KG1 (cell line): ENCODE results near the gene KIF26B.

Experiments used
- DNase-seq: peaks from one replicate; lab custom pipeline; 2025; lab: John Stamatoyannopoulos, UW

The KIF26B gene

DNA sequence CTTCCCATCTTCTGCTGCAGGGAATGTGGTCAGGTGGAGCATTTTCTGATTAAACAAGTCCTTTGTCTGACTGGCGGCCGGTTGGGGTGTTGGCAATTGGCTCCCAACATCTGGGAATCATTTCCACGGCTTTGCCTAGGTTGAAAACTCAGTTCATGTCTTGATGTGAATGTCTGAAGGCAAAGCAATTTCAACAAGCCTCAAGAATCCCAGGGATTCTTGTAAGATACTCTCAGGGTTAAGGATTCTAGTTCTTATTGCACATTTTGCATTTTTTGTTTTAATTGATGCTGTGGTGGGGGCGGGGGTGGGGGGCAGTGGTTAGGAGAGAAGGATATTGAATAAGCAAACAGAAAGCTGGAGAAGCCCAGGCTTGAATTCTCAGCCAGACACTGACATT, 273.9 kb downstream of the KIF26B start:
- DNase-seq, result no peak

DNA sequence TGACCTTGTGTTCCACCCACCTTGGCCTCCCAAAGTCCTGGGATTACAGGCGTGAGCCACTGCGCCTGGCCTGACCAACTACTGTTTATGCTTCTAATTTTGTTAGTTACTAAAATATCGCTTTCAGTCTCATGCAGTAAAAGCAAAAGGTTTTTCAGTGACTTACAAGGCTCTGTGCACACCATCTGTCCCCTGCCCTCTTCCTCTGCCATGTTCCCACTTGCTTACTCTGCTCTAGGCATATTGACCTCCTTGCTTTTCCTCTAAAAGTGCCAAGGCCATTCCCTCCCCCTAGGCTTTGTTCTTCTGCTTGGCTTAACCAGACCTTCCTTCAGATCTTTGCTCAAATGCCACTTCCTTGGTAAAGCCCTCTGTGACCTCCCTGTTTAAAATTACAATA, 276.9 kb downstream of the KIF26B start:
- no peak for DNase-seq

DNA sequence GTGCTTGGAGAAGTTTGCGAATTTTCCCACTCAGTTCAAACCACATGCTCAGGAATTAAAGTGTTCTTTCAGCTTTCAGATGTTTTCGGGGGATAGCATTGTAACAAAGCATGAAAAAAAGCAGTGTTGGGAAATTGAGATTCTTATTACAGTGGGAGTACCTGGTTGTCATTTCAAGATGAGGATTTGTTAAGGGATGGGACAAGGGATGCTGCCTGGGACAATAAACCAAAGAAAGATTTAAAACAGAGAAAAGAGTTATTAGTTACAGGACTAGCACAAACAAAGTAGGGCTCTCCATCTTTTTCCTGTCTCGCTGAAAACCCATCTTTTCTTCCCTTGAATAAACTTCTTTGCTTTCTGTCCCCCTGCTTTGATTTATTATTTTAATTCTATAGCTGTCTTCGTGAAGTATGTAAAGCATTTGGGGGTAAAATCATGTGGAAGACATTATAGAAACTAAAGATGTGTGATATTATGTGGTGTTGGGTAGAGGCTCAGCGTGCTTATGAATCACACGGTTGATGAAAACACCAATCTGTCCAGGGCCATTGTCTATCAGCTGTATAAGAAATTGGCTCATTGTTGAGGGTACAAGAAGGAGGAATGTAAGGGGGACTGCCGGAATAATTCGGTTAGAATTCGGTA, 277.6 kb downstream of the KIF26B start:
- no peak for DNase-seq

DNA sequence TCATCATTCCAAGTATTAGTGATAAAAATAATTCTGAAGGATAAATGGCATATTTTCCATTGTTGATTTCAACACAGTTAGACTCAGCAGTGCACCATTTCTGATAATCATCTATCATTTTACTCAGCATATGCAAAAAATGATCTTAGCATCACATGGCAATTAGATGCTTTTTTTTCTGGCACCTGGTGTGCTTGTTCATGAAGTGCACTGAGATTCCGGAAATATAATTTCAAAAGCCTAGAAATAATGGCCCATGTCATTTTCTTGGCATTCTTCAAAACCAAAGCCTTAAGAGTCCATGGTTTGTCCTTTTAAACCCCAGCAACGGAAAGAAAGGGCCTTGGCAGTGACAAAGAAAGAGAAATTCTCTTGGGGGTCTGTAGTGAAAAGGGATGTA, 278.8 kb downstream of the KIF26B start:
- no peak for DNase-seq

DNA sequence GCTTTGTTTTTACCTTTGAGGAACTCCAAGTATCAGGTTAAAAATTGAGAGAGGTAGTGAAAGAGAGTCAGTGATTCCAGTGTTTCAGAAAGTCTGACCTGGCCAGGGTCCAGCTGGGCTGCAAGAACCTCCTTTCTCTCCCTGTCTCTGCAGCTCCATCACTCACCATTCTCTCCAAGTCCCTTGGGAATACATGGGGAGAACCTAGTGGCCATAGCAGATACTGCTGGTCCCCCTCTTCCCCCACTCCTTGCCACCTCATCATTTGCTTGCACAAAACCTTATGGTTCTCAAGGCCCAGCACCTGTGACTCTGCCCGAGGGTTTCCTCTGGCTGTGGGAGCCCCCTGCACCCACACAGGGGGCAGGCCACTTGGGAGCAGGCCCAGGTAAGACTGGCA, 279.5 kb downstream of the KIF26B start:
- no peak for DNase-seq

DNA sequence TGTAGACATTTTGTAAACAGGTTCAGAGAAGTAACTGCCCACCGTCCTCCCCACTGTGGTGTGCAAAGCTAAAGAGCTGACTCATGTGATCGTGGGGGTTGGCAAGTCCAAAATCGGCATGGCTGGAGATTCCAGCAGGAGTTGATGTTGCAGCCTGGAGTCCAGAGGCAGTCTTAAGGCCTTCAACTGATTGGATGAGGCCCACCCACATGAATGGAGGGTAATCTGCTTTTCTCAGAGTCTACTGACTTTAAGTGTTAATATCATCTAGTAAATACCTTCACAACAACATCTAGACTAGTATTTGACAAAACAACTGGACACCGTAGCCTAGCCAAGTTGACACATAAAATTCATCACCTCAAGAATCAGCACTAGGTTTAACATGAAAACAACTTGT, 281.6 kb downstream of the KIF26B start:
- DNase-seq, result no peak

DNA sequence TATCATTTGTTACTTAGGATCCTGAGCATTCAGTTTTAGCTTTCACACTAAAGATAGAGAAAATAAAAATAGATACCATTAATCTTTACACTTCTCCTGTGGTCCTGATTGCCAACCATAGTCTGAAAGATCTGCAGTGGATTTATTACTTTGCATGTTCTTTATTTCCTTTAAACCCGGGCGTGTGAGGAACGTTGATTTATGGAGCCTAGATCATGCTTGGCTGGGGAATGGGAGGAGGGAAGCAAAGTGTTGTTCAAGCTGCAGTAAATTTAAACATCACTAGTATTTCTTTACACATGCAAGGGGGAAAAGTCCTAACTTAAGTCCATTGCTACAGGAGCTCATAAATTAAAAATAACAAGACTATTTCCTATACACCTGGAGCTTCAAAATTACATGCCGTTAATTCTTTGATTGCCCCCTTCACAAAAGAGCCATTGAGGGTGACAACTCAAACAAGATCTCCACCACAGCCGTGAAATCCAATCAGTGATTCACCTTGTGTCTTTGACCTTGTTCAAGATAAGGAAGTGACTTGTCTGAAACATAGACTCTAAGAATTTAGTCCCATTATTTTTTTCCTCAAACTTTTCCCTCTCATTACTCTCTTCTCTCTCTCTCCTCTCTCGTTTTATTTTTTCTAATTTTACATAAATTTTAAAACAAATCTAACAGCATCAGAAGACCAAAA, 282.7 kb downstream of the KIF26B start:
- no peak for DNase-seq

DNA sequence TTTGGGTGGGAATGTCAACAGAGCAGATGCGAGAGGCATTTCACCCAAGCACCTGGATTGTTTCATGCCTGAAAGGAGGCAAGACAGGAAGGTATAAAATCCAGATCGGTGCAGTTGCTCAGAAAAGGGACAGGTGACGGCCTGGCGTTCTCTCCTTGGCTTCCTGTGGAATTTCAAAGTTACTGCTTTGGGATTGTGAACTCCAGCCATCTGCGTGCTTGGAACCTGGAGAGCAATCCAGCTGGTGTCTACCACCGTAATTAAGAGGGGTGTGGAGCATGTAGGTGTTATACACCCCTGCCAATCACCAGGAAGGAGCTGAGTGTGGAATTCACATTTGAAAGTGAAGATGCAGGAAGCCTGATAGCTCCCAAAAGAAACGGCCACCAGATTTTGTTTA, 286.1 kb downstream of the KIF26B start:
- DNase-seq, result no peak

DNA sequence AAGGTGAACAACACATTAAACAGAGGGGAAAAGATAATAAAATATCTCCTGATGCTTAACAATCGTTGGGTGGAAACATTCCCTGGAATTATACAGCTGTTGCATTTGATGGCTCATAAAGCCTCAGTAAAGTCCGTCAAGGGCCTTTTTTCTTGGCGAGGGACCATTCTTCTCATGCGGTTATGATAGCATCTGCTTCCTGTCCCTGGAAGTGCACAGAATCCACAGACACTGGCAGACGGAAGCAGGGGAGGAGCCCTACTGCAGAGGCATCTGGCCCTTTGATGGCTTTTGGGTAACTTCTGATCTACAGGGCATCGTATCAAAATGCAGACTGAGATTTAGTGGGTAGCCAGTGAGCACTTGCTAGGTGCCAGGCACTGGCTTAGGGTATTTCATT, 286.9 kb downstream of the KIF26B start:
- no peak for DNase-seq

DNA sequence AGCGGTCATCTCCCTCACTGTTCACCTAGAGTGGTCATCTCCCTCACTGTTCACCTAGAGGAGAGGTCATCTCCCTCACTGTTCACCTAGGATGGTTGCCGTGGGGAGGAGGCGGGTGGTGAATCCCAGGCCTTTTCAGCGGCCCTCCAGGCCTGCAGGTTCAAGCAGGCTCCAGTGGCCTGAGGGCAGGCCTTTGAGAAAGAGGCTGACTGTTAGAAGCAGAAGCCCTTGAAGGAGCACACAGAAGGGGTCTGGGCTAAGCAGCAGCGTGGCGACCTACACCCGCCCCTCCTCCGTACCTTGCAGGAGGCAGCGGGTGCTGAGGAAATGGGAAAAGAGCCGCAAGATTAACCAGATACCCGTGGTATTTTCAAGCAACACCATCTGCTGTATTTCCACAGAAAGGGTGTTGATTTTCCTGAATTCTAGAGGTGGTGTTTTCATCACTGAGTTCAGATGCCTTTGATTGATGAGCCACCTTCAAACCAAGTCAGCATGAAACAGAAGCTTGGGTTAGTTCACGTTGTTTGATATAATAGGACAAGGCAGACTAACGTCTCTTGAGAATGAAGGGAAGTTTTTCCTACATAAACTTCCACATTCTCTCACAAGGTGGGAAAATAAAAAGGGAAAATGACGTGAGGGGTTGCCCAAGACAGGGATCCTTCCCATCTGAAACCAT, 289.5 kb downstream of the KIF26B start:
- no peak for DNase-seq

DNA sequence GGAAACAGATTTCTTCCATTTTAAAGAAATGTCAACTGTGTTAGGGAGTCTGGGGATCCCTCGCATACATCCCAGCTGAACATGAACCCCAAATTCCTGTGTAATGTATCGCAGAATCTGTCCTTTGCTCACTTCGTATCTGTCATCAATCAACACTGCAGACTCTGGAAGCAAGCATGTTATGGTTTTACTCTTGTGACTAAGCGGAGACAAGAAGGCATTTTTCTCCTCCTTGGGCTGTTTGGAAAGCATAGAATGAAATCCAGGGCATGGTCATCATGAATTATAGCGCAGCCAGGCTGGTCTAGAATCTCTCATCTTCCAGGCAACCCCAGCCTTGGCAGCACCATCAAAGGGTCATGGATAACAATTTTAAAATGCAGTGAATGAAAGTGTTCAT, 290.2 kb downstream of the KIF26B start:
- no peak for DNase-seq

DNA sequence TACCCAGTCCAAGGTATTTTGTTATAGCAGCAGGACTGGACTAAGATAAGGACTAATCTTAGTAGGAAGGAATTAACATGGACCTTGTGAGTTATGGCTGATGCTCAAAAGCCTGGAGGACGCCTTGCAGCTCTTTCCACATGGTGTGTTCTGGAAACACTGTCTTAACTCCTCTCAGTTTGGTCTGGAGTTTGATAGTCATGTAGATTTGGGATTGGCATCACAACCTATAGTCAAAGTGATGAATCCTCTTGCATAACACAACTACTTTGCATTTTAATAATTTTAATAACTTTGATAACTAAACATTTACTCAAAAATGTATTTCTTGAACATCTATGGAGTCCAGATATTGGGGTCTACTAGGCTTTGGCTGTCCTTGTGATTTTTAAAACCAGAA, 293.7 kb downstream of the KIF26B start:
- DNase-seq, result no peak

DNA sequence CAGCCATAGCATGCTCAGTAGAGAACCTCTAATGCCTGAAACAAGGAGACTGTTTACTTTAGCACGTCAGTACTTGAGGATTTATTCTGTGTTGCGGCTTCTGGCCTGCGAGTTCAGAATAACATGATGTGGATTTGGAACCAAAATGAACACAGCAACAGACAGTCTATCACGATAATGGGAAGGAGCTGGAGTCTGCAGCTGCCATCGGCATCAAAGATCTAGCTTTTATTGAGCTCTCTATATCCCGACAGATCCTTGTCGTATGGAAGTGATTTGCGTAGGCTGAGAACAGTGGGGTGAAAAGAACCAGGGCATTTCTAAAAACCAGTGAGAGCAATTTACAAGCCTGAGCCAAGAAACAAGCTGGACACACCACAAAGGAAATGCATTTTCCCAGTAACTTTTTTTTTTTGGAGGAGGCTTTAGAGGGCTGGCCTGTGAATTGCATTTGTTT, 294.2 kb downstream of the KIF26B start:
- DNase-seq, result no peak

DNA sequence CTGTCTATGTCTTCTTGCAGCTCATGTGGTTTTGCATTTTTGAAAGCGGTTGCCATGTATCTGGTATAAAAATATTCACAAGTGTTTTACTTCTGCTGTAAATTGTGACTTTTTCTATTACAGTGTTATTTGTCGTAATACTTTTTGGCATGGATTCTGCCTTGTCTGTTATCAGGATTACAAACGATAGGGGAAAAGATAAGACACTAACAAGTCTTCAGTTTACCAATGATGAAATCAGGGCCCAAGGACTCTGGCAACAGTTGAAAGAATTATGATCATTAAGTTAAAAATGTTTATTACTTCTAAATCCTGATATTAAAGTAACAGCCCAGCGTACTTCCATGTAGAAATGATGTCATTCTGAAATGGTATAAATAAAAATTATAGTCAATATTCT, 298.8 kb downstream of the KIF26B start:
- DNase-seq, result no peak

DNA sequence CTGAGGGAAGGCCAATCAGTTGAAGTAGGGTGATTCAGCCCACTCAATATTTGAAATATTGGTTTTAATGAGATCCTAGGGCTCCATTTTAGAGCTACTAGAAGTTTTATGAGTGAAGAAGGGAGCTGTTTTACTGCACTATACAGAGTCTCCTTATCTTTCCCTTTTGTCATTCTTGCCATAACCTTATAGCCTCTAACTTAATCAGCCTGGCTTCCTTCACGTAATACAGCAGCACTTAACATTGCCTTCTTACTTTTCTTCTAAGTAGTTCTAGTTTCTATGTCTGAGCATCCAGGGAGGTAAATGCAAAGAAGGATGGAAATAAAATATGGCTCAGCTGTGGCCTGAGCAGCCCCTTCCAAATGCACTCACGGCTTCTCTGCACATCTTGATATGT, 299.3 kb downstream of the KIF26B start:
- DNase-seq, result no peak

DNA sequence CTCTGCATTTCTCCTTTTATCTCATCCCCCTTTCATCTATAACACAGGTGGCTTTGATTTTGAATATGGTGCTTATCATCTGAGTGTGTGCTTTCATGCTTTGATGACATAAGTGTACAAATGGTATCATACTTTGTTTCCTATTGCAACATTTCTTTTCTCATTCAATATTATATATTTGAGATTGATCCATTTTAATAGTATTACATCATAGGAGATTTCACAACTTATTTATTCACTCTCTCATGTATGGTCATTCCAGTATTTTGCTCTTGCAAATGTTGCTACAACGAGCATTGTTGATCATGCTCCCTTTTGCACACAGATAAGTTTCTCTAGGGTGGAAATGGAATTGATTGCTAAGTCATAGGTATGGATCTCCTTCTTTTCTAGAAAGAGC, 302.8 kb downstream of the KIF26B start:
- DNase-seq, result no peak

DNA sequence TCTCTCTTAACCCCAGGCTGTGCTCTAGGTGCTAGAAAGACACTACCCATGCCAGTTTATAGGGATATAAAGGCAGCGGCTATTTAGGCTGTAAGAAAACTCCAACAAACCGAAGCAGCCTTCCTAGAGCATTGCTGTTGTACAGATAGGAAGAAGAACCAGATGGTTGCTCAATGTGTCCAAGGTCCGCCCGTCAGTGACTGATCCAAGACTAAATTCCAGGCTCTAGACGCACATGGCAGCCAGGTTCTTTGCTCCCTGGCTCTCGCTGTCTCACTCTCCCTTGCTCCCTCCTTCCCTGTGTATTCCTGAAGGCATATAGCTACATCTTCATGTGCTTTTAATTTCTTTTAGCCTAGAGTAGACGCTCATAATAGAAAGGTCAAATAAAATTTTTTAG, 303.4 kb downstream of the KIF26B start:
- DNase-seq, result no peak

DNA sequence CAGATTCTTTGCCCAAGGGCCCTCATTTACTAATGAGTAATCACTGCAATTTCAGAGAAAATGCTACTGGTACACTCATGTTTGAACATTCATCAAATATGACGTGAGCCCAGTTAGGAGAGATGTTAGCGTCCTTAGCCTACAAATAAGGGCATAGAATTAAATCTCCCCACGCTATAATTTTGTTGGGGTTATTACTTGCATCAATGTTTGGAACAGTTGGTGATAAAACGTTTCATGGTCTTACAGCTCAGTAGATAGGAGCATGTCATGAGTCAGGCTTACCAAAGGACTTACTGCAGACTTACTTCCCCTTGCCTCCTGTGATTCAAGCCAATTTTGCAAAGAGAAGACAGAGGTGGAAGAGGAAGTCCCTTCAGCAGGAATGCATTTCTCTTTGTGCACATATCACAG, 304.0 kb downstream of the KIF26B start:
- peak; percentile 8 for DNase-seq

DNA sequence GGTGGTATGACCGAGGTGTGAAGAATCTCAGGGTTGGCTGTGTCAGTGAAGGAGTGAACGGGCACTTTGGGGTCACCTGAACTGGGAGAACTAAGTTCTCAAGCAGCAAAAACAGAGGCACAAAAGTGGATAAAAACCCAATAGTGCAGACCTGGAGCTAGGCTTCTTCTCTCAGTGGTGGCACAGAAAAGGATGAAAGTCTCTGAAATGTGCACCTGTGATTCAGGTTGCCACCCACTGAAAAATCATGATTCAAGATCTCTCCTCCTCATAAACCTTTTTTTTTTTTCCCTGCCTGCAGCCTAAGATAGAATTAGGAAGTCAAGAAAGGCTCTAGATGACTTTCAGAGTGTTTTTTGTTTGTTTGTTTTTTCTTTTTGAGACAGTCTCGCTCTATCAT, 304.8 kb downstream of the KIF26B start:
- no peak for DNase-seq

DNA sequence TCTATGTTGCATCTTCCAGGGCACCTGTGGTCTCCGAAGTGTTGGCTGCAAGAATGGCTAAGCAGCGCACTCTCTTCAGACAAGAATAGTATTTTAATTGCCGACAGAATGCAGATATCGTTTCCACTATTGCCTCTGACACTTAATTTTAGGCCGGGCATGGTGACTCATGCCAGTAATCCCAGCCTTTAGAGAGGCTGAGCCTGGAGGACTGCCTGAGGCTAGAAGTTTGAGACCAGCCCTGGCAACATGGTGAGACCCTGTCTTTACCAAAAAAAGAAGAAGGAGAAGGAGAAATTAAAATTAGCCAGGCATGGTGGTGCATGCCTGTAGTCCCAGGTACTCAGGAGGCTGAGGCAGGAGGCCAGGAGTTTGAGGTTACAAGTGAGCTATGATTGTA, 306.9 kb downstream of the KIF26B start:
- no peak for DNase-seq

DNA sequence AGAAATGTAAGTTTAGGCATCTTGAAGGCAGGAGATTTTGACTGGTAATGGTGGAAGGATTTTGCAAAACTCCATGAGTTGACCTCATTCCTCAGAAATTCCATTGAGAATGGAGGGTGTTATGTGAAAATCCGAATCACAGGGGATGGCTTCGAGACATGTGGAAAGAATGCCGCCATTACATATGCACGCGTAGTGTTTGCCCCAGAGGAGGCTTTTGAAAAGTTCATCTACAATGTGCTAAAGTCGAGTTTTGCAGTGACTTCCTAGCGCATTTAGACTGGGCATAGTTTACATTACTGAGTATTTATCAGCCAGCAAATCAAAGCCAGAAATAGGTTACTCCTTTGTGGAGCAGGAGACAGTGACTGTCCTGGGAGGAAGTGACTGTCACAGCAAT, 307.4 kb downstream of the KIF26B start:
- DNase-seq, result no peak

DNA sequence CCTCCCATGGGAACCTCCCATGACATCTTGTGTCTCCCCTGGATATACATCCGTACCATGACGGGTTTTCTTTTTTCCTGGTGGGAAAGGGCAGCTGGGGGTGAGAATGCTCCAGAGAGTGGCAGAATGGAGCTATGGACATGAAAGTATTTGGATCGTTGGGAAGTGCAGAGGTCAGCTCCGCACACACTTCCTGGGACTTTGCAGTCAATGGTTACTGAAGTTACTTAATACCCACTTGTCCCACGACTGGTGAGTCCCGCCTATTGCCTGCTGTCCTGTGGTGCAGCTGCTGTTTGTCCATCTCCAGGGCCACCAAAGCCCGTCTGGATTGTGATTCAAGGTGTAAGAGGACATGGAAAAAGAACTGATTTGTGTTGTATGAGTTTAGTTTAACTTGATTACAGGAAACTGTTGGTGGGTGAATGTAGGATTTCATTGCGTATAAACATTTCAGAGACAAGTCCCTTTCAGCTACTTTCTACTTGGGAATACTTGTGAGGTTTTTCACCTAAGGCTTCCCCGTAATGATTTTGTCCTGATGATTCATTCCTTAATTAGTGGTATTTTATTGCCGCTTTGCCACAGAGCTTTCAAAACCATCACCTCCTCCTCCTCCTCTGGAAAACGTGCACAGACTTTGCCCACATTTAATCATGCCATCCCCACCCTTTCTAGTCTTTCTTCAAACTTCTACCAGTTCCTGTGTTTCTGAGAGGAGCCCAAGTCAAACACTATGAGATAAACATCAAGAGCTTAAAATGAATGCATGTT, 308.8 kb downstream of the KIF26B start:
- no peak for DNase-seq

DNA sequence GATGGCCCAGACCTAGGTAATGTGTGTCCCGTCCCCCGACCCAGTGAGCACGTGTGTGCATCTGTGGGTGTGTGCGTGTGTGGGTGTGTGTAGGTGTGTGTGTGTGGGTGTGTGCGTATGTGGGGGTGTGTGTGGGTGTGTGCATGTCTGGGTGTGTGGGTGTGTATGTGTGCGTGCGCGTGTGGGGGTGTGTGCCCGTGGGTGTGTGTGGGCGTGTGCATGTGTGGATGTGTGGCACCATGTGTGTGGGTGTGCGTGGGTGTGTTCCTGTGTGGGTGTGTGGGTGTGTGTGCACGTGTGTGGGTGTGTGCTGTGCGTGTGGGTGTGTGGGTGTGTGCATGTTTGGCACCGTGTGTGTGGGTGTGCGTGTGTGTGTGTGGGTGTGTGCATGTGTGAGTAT, 309.5 kb downstream of the KIF26B start:
- no peak for DNase-seq
